K562 (cell line): ENCODE data around the gene RPL14. TPM values are rescaled to one million over a fixed set of nuclear protein-coding genes. Genes with fewer than 3 reads are reported as not detected.
A peak's percentile ranks its signal among the peaks of the same experiment; 100 is the strongest.

Experiments used
- CGGBP1 ChIP-seq: fragments of 250-450 bp; sonication (Bioruptor Pico); IDR thresholded peaks from 2 replicates; pipeline ENCODE4 v1.9.0; 2021; ENCODE audit warnings: mild to moderate bottlenecking
- L3MBTL2 ChIP-seq: fragments of 450-650 bp; IDR thresholded peaks from 2 replicates; pipeline ENCODE4 v1.6.1; 2016; ENCODE audit warnings: mild to moderate bottlenecking, moderate library complexity
- MBD2 ChIP-seq: sonication (generic); IDR thresholded peaks from 2 replicates; pipeline ENCODE4 v1.6.1; 2016; ENCODE audit warnings: low read depth, borderline replicate concordance
- NCOA2 ChIP-seq, 2 experiments: fragments of 450-650 bp; IDR thresholded peaks; 2 replicates each; pipeline ENCODE4 v1.6.1; 2018; ENCODE audit warnings: mild to moderate bottlenecking in 2 of 2, moderate library complexity in 1 of 2; ENCODE audit not compliant: partially characterized antibody in 2 of 2
- NONO ChIP-seq, 2 experiments: fragments of 200-400 bp in 1 of 2; fragments of 450-650 bp in 1 of 2; formaldehyde crosslinking in 1 of 2; IDR thresholded peaks; 2 replicates each; pipeline ENCODE4 v1.6.1; 2017; ENCODE audit warnings: low read depth in 2 of 2, mild to moderate bottlenecking in 2 of 2, moderate library complexity in 2 of 2, low read length in 1 of 2
- PCBP2 ChIP-seq: fragments of 200-400 bp; formaldehyde crosslinking; IDR thresholded peaks from 2 replicates; pipeline ENCODE4 v1.6.1; 2018; ENCODE audit warnings: low read length, low read depth, mild to moderate bottlenecking, moderate library complexity; ENCODE audit not compliant: poor library complexity, severe bottlenecking
- POLR2G ChIP-seq: fragments of 200-400 bp; formaldehyde crosslinking; IDR thresholded peaks from 2 replicates; pipeline ENCODE4 v1.6.1; 2017; ENCODE audit warnings: low read depth, mild to moderate bottlenecking, antibody characterized with exemption, low read length, moderate library complexity
- SREBF2 ChIP-seq: sonication (generic); formaldehyde crosslinking; IDR thresholded peaks from 2 replicates; pipeline ENCODE4 v1.4.0; 2020; ENCODE audit warnings: mild to moderate bottlenecking, missing genetic modification reagents
- WHSC1 ChIP-seq: IDR thresholded peaks from one replicate; pipeline ENCODE4 v1.6.1; 2012; ENCODE audit warnings: low read length, control low read depth, inconsistent platforms
- ZBTB8A ChIP-seq: fragments of 450-650 bp; IDR thresholded peaks from 2 replicates; pipeline ENCODE4 v1.6.1; 2018; ENCODE audit warnings: mild to moderate bottlenecking, moderate library complexity; ENCODE audit not compliant: partially characterized antibody
- ZNF143 ChIP-seq: sonication (generic); formaldehyde crosslinking; IDR thresholded peaks from 2 replicates; pipeline ENCODE4 v1.9.0; 2022; ENCODE audit warnings: mild to moderate bottlenecking, missing genetic modification reagents
- ZNF165 ChIP-seq: fragments of 250-450 bp; sonication (Bioruptor Pico); IDR thresholded peaks from 2 replicates; pipeline ENCODE4 v1.4.0; 2020; ENCODE audit warnings: borderline replicate concordance
- ZNF253 ChIP-seq: fragments of 250-450 bp; sonication (Bioruptor Pico); conservative IDR thresholded peaks from 2 replicates; pipeline ENCODE4 v1.6.1; 2021; ENCODE audit warnings: mild to moderate bottlenecking
- ZNF280B ChIP-seq: fragments of 250-450 bp; sonication (Bioruptor Pico); IDR thresholded peaks from 2 replicates; pipeline ENCODE4 v1.5.1; 2021; ENCODE audit warnings: mild to moderate bottlenecking
- ZNF318 ChIP-seq, 2 experiments: fragments of 450-650 bp; IDR thresholded peaks; 2 replicates each; pipeline ENCODE4 v1.6.1; 2016; ENCODE audit warnings: mild to moderate bottlenecking in 2 of 2, borderline replicate concordance in 1 of 2, low read depth in 1 of 2, moderate library complexity in 1 of 2
- ZNF644 ChIP-seq: fragments of 200-800 bp; sonication (Bioruptor generic); IDR thresholded peaks from 2 replicates; pipeline ENCODE4 v1.6.1; 2016; ENCODE audit warnings: low read depth, missing genetic modification characterization, missing compliant biosample characterization
- polyA plus RNA-seq, 8 experiments: library from polyadenylated mRNA; depleted of rRNA in 4 of 8; stranded (reverse) in 5 of 8; unstranded in 3 of 8; fragments of >200 nt; fragmentation: Nextera tagmentation in 2 of 8; fragmentation: Illumina TruSeq in 1 of 8; extraction: Ambion mirVana in 2 of 8; extraction: Trizol in 1 of 8; gene quantifications; 2 replicates each; pipeline versions ENCODE4 v1.2.1 to v1.2.3, GENCODE V29; 2011 to 2014; ENCODE audit warnings: inconsistent platforms in 1 of 8, missing spikeins in 1 of 8
- total RNA-seq, 7 experiments: library from RNA; depleted of rRNA in 6 of 7; stranded (reverse); fragments of >200 nt in 6 of 7; fragmentation: Illumina TruSeq in 2 of 7; extraction: Trizol in 2 of 7; gene quantifications; 2 replicates each; pipeline versions ENCODE4 v1.2.1 to v1.2.3, GENCODE V29; 2011 to 2021; ENCODE audit warnings: low replicate concordance in 1 of 7

RPL14 gene
- total and polyA plus RNA-seq, 9 of the 15 experiments (the other 6 are each of a cell fraction or from before 2014, with no cell fraction given), result 851 to 4,649 (median 2,133) TPM

GRCh38 chr3:40452876-40453730 is 4.0 kb upstream of the RPL14 start (continued):
- TF ChIP-seq ZNF280B (CRISPR knock-in tag) (no peak), ZBTB8A (no peak), NCOA2 (IDR thresholded peaks at IDR 0.05; ENCODE audit: partially characterized antibody in 2 of 2) (no peak), ZNF644 (tag) (peak; percentile 61; the same call in 1 of the 2 replicates), L3MBTL2 (peak; percentile 77), ZNF253 (CRISPR knock-in tag) (peak; percentile 34; the same call in 1 of the 2 replicates), PCBP2 (no peak), POLR2G (peak; percentile 80), ZNF165 (0 out of 2 replicates have a peak, but pooled peaks have one; percentile 39), SREBF2 (CRISPR knock-in tag) (no peak), MBD2 (peak; percentile 90; the same call in 1 of the 2 replicates), WHSC1 (peak; percentile 44), CGGBP1 (0 out of 2 replicates have a peak, but pooled peaks have one; percentile 19), ZNF143 (no peak), NONO (IDR thresholded peaks at IDR 0.05; ENCODE audit: low read depth in 2 of 2, low read length in 1 of 2) (peak in 1 of 2 experiments; percentile 24; a peak in 1 of 4 replicates), ZNF318 (IDR thresholded peaks at IDR 0.05; ENCODE audit: borderline replicate concordance in 1 of 2, low read depth in 1 of 2) (peak in 1 of 2 experiments; percentile 47; a peak in 2 of 4 replicates)
